OCI-LY1 (cell line): ENCODE measurements around the gene BLACAT1.

Source experiments
- H2AFZ ChIP-seq: fragments of 200-600 bp; sonication (generic), shearing (Covaris generic); 2 replicates; pipeline ENCODE4 v1.6.0; 2014; ENCODE audit warnings: antibody characterized with exemption, mild to moderate bottlenecking, low read length
- H3F3A ChIP-seq: fragments of 200-600 bp; sonication (generic), shearing (Covaris generic); 2 replicates; pipeline ENCODE4 v1.6.0; 2014; ENCODE audit warnings: mild to moderate bottlenecking, antibody characterized with exemption, low read length, moderate library complexity; ENCODE audit not compliant: insufficient read depth
- H3K27ac ChIP-seq: fragments of 200-600 bp; sonication (generic); 2 replicates; pipeline ENCODE4 v1.5.1; 2014; ENCODE audit warnings: low read length, mixed run types, mild to moderate bottlenecking, low read depth; ENCODE audit not compliant: poor library complexity, severe bottlenecking
- H3K27me3 ChIP-seq: fragments of 200-600 bp; sonication (generic); 2 replicates; pipeline ENCODE4 v1.6.0; 2014; ENCODE audit warnings: antibody characterized with exemption, mild to moderate bottlenecking, low read length, moderate library complexity; ENCODE audit not compliant: insufficient read depth
- H3K36me3 ChIP-seq: fragments of 200-600 bp; sonication (generic); 2 replicates; pipeline ENCODE4 v1.6.1; 2014; ENCODE audit warnings: mild to moderate bottlenecking, antibody characterized with exemption, low read length, moderate library complexity, mixed read lengths; ENCODE audit not compliant: insufficient read depth
- H3K4me1 ChIP-seq: fragments of 200-600 bp; sonication (generic); 2 replicates; pipeline ENCODE4 v1.5.1; 2014; ENCODE audit warnings: mild to moderate bottlenecking, low read length, moderate library complexity; ENCODE audit not compliant: insufficient read depth, severe bottlenecking
- H3K4me2 ChIP-seq: fragments of 200-600 bp; sonication (generic), shearing (Covaris generic); 2 replicates; pipeline ENCODE4 v1.6.1; 2014; ENCODE audit warnings: low read length
- H3K4me3 ChIP-seq: fragments of 200-600 bp; sonication (generic); 2 replicates; pipeline ENCODE4 v1.5.1; 2014; ENCODE audit warnings: low read length, low read depth, mild to moderate bottlenecking, mixed read lengths; ENCODE audit not compliant: poor library complexity, severe bottlenecking
- H3K79me2 ChIP-seq: fragments of 200-600 bp; shearing (Covaris generic); 2 replicates; pipeline ENCODE4 v1.6.1; 2016; ENCODE audit warnings: mixed run types, low read length, mixed read lengths; ENCODE audit not compliant: insufficient read depth
- H3K9ac ChIP-seq: fragments of 200-600 bp; sonication (generic), shearing (Covaris generic); 2 replicates; pipeline ENCODE4 v1.6.1; 2014; ENCODE audit warnings: mild to moderate bottlenecking, low read length, mixed read lengths
- H3K9me2 ChIP-seq: fragments of 200-600 bp; sonication (generic), shearing (Covaris generic); 2 replicates; pipeline ENCODE4 v1.6.1; 2014; ENCODE audit warnings: low read depth, mild to moderate bottlenecking, low read length, mixed read lengths
- H3K9me3 ChIP-seq: fragments of 200-600 bp; shearing (Covaris generic); 2 replicates; pipeline ENCODE4 v1.6.1; 2014; ENCODE audit warnings: low read length, mixed read lengths
- H4K20me1 ChIP-seq: fragments of 200-600 bp; sonication (generic), shearing (Covaris generic); 2 replicates; pipeline ENCODE4 v1.6.0; 2016; ENCODE audit warnings: mild to moderate bottlenecking, low read length; ENCODE audit not compliant: insufficient read depth
- EZH2 ChIP-seq: fragments of 200-600 bp; sonication (generic), shearing (Covaris generic); IDR thresholded peaks from 2 replicates; pipeline ENCODE4 v1.8.0; 2017; ENCODE audit warnings: borderline replicate concordance, mixed run types, mild to moderate bottlenecking, antibody characterized with exemption, low read length, moderate library complexity, mixed read lengths
- TF ChIP-seq, protein P1 (sequence below): fragments of 200-600 bp; sonication (generic), shearing (Covaris generic); IDR thresholded peaks from 2 replicates; pipeline ENCODE4 v1.5.1; 2017; ENCODE audit warnings: mild to moderate bottlenecking, antibody characterized with exemption, low read length, moderate library complexity, mixed read lengths

BLACAT1 gene

DNA sequence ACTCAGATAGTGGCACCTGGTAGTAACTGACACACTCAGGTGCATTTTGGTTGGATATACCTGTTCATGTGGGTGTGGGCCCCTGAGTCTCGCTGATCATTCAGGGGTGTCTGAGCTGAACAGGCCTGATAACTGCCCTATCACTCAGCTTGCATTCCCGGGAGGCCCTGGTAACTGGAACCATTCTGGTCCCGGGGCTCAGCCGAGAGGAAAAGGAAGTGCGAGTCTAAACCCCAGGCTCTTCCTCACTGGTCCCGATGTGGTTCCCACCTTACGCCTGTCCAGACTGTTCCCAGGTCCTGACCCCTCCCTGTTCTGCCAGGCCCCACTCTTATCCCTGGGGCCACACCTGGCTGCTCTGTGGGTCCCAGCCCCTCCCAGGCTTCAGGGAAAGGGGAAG lies 36.9 kb upstream of the BLACAT1 start:
- Histone ChIP-seq H3K79me2 (no peaks in the 10 kb centered on the region), H3K9ac (no peak overlapping the region), H3K9me2 (no peaks in the 10 kb centered on the region), H3K9me3 (no peaks in the 10 kb centered on the region), H3K27ac (no peak overlapping the region), H3K4me1 (no peaks in the 10 kb centered on the region), H3K4me3 (no peak overlapping the region), H3K4me2 (no peak overlapping the region), H3F3A (no peaks in the 10 kb centered on the region), H3K36me3 (no peaks in the 10 kb centered on the region), H2AFZ (no peak overlapping the region), H3K27me3 (peaks cover 3% of the 10 kb centered on the region; the same call in 1 of the 2 replicates), H4K20me1 (no peaks in the 10 kb centered on the region)
- TF ChIP-seq EZH2 = no peak
- TF ChIP-seq, protein P1, sequence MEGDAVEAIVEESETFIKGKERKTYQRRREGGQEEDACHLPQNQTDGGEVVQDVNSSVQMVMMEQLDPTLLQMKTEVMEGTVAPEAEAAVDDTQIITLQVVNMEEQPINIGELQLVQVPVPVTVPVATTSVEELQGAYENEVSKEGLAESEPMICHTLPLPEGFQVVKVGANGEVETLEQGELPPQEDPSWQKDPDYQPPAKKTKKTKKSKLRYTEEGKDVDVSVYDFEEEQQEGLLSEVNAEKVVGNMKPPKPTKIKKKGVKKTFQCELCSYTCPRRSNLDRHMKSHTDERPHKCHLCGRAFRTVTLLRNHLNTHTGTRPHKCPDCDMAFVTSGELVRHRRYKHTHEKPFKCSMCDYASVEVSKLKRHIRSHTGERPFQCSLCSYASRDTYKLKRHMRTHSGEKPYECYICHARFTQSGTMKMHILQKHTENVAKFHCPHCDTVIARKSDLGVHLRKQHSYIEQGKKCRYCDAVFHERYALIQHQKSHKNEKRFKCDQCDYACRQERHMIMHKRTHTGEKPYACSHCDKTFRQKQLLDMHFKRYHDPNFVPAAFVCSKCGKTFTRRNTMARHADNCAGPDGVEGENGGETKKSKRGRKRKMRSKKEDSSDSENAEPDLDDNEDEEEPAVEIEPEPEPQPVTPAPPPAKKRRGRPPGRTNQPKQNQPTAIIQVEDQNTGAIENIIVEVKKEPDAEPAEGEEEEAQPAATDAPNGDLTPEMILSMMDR = no peak

DNA sequence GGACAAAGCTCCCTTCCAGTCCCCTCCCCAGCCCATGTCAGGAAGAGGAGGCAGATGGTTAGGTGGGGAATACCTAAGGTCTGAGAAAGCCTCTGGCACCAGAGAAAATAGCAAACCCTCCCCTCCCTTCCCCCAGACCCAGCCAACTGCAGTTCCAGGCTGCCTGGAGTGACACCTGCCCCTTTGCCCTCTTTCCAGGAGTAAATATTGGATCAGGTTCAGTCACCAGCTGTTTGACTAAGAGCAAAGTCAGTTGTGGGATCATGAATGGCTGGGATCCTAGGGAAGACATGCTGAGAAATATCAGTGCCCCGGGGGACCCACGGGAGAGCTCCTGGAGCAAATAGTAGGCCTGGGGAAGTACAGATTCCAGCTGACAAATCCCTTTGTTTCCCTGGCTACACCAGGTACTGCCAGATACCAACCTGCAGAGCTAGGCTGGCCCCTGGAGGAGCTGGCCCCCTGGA lies 36.4 kb upstream of the BLACAT1 start:
- TF ChIP-seq, protein P1 = no peak
- TF ChIP-seq EZH2 = no peak
- Histone ChIP-seq H3K4me2 (no peak overlapping the region), H3K4me1 (no peaks in the 10 kb centered on the region), H3K9me3 (no peaks in the 10 kb centered on the region), H3K27ac (no peak overlapping the region), H3K27me3 (peaks cover 3% of the 10 kb centered on the region; the same call in 1 of the 2 replicates), H3K79me2 (no peaks in the 10 kb centered on the region), H4K20me1 (no peaks in the 10 kb centered on the region), H3K4me3 (no peak overlapping the region), H3K36me3 (no peaks in the 10 kb centered on the region), H3K9ac (no peak overlapping the region), H3F3A (no peaks in the 10 kb centered on the region), H2AFZ (no peak overlapping the region), H3K9me2 (no peaks in the 10 kb centered on the region)

DNA sequence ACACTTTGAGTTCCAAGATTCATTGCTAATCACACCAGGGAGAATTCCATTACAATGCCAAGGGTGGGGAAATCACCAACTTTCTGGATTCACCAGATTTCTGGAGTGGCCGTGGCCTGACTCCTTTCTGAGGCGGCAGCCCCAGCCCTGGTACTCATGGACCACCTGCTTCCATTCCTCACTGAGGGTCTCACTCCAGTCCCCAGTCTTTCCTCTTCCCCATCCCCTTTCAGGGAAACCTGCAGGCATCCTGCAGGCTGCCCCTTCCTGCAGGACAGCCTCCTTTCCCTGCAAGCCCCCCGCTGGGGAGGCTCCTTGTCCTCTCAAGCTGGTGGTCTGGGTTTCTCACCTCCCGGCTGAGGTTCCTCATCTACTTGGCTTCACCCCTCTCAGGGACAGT lies 35.9 kb upstream of the BLACAT1 start:
- Histone ChIP-seq H3K36me3 (no peaks in the 10 kb centered on the region), H3K27me3 (peaks cover 3% of the 10 kb centered on the region; the same call in 1 of the 2 replicates), H2AFZ (no peak overlapping the region), H3K9me2 (no peaks in the 10 kb centered on the region), H3F3A (no peaks in the 10 kb centered on the region), H3K27ac (no peak overlapping the region), H4K20me1 (no peaks in the 10 kb centered on the region), H3K79me2 (no peaks in the 10 kb centered on the region), H3K4me3 (no peak overlapping the region), H3K4me1 (no peaks in the 10 kb centered on the region), H3K9ac (no peak overlapping the region), H3K9me3 (no peaks in the 10 kb centered on the region), H3K4me2 (no peak overlapping the region)
- no peak for TF ChIP-seq EZH2
- TF ChIP-seq, protein P1 = no peak
